ENCODE measurements around the gene VSTM2B.

Gene VSTM2B

GRCh38 chr19:29501816-29502580 lies 23.8 kb upstream of the VSTM2B start:
- H3K36me3 ChIP-seq (replicated peaks), result no peaks in the 10 kb centered on the region
- in situ Hi-C loops (cut with MboI; ENCODE audit: low sequenced_read_pairs), result no loop called here
- H3K4me1 ChIP-seq, result no peaks in the 10 kb centered on the region
- no peak overlapping the region for H3K4me3 ChIP-seq
- no peaks in the 10 kb centered on the region for H3K9me3 ChIP-seq
- H3K27me3 ChIP-seq (ENCODE audit: low read depth), result no peaks in the 10 kb centered on the region; the same call in 1 of the 2 replicates
- DNase-seq (ENCODE audit: low spot score in 2 of 2), result no peak

DNA sequence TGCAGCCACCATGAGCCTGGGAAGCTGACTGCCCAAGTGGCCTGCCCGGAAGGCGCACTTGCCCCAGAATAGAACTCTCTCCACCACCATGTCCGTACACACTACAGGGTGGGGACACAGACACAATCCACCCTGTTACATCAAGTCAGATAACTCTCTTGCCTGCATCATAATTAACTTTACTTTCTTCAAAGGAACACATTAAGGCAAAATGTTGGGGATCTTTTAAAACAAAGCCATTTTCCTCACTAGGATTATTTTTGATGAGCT lies 23.3 kb upstream of the VSTM2B start:
- Histone ChIP-seq H3K27me3 (ENCODE audit: low read depth) (no peaks in the 10 kb centered on the region; the same call in 1 of the 2 replicates), H3K4me1 (no peaks in the 10 kb centered on the region), H3K4me3 (no peak overlapping the region), H3K36me3 (replicated peaks) (no peaks in the 10 kb centered on the region), H3K9me3 (no peaks in the 10 kb centered on the region)
- in situ Hi-C loops (cut with MboI; ENCODE audit: low sequenced_read_pairs), result no loop called here
- DNase-seq (ENCODE audit: low spot score in 2 of 2), result no peak

DNA sequence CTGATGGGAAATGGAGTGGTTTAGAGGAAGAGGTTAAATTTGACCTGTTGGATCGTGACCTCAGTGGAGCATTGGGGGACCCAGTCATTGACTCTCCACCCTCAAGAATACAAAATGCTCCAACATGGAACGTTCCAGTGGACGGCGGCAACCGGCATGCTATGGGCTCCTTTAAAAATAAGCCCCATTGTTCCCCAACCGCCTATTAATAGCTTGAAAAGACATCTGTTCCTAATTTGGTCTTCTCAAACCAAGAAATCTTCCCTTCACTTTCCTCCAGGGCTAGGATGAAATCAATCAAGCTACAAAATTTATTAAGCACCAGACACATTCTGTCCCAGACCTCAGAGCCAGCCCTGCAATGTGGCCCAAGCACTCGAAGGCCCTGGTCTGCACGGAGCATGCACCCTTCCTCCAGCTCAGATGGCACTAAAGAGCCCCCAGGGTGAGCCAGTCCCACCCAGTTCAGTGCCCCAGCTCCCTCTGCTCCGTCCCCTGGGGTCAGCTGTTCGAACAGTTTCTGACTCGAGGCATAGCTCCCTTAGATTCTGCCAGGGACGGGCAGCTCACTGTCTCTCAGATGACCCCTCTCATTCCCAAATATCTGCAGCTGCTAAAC lies 22.5 kb upstream of the VSTM2B start:
- Histone ChIP-seq H3K36me3 (replicated peaks) (no peaks in the 10 kb centered on the region), H3K9me3 (no peaks in the 10 kb centered on the region), H3K4me3 (no peak overlapping the region), H3K4me1 (no peaks in the 10 kb centered on the region), H3K27me3 (ENCODE audit: low read depth) (no peaks in the 10 kb centered on the region; the same call in 1 of the 2 replicates)
- in situ Hi-C loops (cut with MboI; ENCODE audit: low sequenced_read_pairs), result no loop called here
- no peak for DNase-seq (ENCODE audit: low spot score in 2 of 2)

- Histone ChIP-seq H3K4me1 (no peaks in the 10 kb centered on the region), H3K27me3 (ENCODE audit: low read depth) (no peaks in the 10 kb centered on the region; the same call in 1 of the 2 replicates), H3K4me3 (no peak overlapping the region), H3K9me3 (no peaks in the 10 kb centered on the region), H3K36me3 (replicated peaks) (no peaks in the 10 kb centered on the region)
- DNase-seq (ENCODE audit: low spot score in 2 of 2), result no peak
- in situ Hi-C loops (cut with MboI; ENCODE audit: low sequenced_read_pairs), result no loop called here
Measured at GRCh38 chr19:29503785-29504184, 22.0 kb upstream of the VSTM2B start.

- no peak for DNase-seq (ENCODE audit: low spot score in 2 of 2)
- no peaks in the 10 kb centered on the region; the same call in 1 of the 2 replicates for H3K27me3 ChIP-seq (ENCODE audit: low read depth)
- H3K36me3 ChIP-seq (replicated peaks), result no peaks in the 10 kb centered on the region
- in situ Hi-C loops (cut with MboI; ENCODE audit: low sequenced_read_pairs), result no loop called here
- H3K4me3 ChIP-seq, result no peak overlapping the region
- no peaks in the 10 kb centered on the region for H3K9me3 ChIP-seq
- H3K4me1 ChIP-seq, result no peaks in the 10 kb centered on the region
Measured at GRCh38 chr19:29504454-29504853, 21.3 kb upstream of the VSTM2B start.

GRCh38 chr19:29505097-29505824 lies 20.5 kb upstream of the VSTM2B start:
- Histone ChIP-seq H3K27me3 (ENCODE audit: low read depth) (no peaks in the 10 kb centered on the region; the same call in 1 of the 2 replicates), H3K36me3 (replicated peaks) (no peaks in the 10 kb centered on the region), H3K4me3 (no peak overlapping the region), H3K9me3 (no peaks in the 10 kb centered on the region), H3K4me1 (no peaks in the 10 kb centered on the region)
- in situ Hi-C loops (cut with MboI; ENCODE audit: low sequenced_read_pairs), result no loop called here
- no peak for DNase-seq (ENCODE audit: low spot score in 2 of 2)

DNA sequence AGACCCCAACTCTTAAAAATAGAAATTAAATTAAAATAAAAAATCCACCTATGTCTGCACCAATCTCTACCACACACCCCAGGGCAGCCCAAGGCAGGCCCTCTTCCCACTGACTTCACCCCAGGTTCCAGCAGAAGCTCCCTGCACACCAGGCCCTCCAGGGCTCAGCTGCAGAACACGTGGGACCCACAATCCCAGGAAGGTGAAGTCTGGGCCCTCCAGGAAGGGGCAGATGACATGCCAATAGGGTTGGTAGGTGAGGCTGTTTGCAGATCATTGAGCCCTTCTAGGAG lies 19.2 kb upstream of the VSTM2B start:
- H3K36me3 ChIP-seq (replicated peaks), result no peaks in the 10 kb centered on the region

GRCh38 chr19:29507081-29507860 lies 18.5 kb upstream of the VSTM2B start:
- H3K36me3 ChIP-seq (replicated peaks), result no peaks in the 10 kb centered on the region
- H3K27me3 ChIP-seq (ENCODE audit: low read depth), result no peaks in the 10 kb centered on the region; the same call in 1 of the 2 replicates
- H3K4me3 ChIP-seq, result no peak overlapping the region
- no peak for DNase-seq (ENCODE audit: low spot score in 2 of 2)
- no peaks in the 10 kb centered on the region for H3K9me3 ChIP-seq
- H3K4me1 ChIP-seq, result no peaks in the 10 kb centered on the region
- in situ Hi-C loops (cut with MboI; ENCODE audit: low sequenced_read_pairs), result no loop called here

More for the DNA sequence above, 19.2 kb upstream of the VSTM2B start:
- Histone ChIP-seq H3K27me3 (ENCODE audit: low read depth) (no peaks in the 10 kb centered on the region; the same call in 1 of the 2 replicates), H3K4me1 (no peaks in the 10 kb centered on the region), H3K4me3 (no peak overlapping the region), H3K9me3 (no peaks in the 10 kb centered on the region)
- in situ Hi-C loops (cut with MboI; ENCODE audit: low sequenced_read_pairs), result no loop called here
- no peak for DNase-seq (ENCODE audit: low spot score in 2 of 2)

DNA sequence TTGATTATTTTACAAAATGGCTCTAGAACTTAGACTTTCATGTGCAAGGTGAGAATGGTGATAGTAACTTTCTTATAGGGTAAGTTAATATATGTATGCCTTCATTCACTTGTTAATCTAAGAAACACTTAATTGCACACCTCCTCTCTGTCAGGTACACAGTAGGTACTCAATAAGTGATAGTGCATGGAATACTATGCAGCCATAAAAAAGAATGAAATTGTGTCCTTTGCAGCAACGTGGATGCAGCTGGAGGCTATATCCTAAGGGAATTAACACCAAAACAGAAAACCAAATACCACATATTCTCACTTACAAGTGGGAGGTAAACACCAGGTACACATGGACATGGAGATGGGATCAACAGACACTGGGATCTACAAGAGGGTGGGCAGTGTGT lies 17.6 kb upstream of the VSTM2B start:
- no peak for DNase-seq (ENCODE audit: low spot score in 2 of 2)
- Histone ChIP-seq H3K4me1 (no peaks in the 10 kb centered on the region), H3K9me3 (no peaks in the 10 kb centered on the region), H3K4me3 (no peak overlapping the region), H3K36me3 (replicated peaks) (no peaks in the 10 kb centered on the region), H3K27me3 (ENCODE audit: low read depth) (no peaks in the 10 kb centered on the region)
- in situ Hi-C loops (cut with MboI; ENCODE audit: low sequenced_read_pairs), result no loop called here

DNA sequence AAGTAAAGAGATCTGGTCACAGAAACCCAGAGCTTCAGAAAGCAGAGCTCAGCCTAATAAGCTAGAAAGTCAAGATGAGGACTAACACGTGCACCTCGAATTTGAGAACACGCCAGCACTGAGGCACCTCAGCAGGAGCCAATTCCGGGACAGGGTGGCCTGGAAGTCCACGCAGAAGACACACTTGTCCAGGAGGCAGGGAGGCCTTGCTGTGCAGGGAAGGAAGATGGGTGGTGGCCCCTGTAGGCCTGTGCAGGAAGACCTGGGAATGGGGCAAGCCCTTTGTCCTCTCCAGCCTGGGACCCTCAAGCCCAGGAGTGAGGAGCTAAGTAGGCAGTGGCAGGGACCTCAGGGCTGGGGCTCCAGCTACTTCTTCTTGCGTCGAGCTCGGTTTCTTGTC lies 16.3 kb upstream of the VSTM2B start:
- Histone ChIP-seq H3K4me3 (no peak overlapping the region), H3K27me3 (ENCODE audit: low read depth) (no peaks in the 10 kb centered on the region), H3K36me3 (replicated peaks) (no peaks in the 10 kb centered on the region), H3K9me3 (no peaks in the 10 kb centered on the region), H3K4me1 (no peaks in the 10 kb centered on the region)
- DNase-seq (ENCODE audit: low spot score in 2 of 2), result no peak
- in situ Hi-C loops (cut with MboI; ENCODE audit: low sequenced_read_pairs), result no loop called here

GRCh38 chr19:29510701-29511265 lies 15.0 kb upstream of the VSTM2B start:
- H3K27me3 ChIP-seq (ENCODE audit: low read depth), result no peaks in the 10 kb centered on the region
- in situ Hi-C loops (cut with MboI; ENCODE audit: low sequenced_read_pairs), result no loop called here
- no peak overlapping the region for H3K4me3 ChIP-seq
- no peaks in the 10 kb centered on the region for H3K4me1 ChIP-seq
- no peak for DNase-seq (ENCODE audit: low spot score in 2 of 2)
- H3K36me3 ChIP-seq (replicated peaks), result no peaks in the 10 kb centered on the region
- H3K9me3 ChIP-seq, result no peaks in the 10 kb centered on the region

DNA sequence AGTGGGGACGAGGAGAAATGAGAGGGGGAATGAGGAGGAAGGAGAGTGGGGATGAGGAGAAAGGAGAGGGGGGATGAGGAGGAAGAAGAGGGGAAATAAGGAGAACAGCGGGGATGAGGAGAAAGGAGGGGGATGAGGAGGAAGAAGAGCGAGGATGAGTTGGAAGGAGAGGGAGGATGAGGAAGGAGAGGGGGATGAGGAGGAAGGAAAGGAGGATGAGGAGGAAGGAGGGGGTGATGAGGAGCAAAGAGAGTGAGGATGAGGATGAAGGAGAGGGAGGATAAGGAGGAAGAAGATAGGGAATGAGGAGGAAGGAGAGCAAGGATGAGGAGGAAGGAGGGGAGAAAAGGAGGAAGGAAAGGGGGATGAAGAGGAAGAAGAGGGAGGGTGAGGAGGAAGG lies 14.0 kb upstream of the VSTM2B start:
- no peaks in the 10 kb centered on the region for H3K9me3 ChIP-seq
- no peak for DNase-seq (ENCODE audit: low spot score in 2 of 2)
- no peaks in the 10 kb centered on the region for H3K36me3 ChIP-seq (replicated peaks)
- in situ Hi-C loops (cut with MboI; ENCODE audit: low sequenced_read_pairs), result no loop called here
- no peaks in the 10 kb centered on the region for H3K4me1 ChIP-seq
- no peaks in the 10 kb centered on the region for H3K27me3 ChIP-seq (ENCODE audit: low read depth)
- H3K4me3 ChIP-seq, result no peak overlapping the region

GRCh38 chr19:29512748-29513147 lies 13.0 kb upstream of the VSTM2B start:
- DNase-seq (ENCODE audit: low spot score in 2 of 2), result no peak
- Histone ChIP-seq H3K9me3 (no peaks in the 10 kb centered on the region), H3K36me3 (replicated peaks) (no peaks in the 10 kb centered on the region), H3K27me3 (ENCODE audit: low read depth) (no peaks in the 10 kb centered on the region), H3K4me1 (no peaks in the 10 kb centered on the region), H3K4me3 (no peak overlapping the region)
- in situ Hi-C loops (cut with MboI; ENCODE audit: low sequenced_read_pairs), result no loop called here

Measured in HAP-1 (cell line).